WERI-Rb-1 (cell line): ENCODE measurements around the gene PTP4A2.
"Not testable (repeated sequence)": the region's sequence is repeated elsewhere in the genome, so short reads cannot be mapped to it uniquely, and the experiment has no call there.

Source experiments
- DNase-seq: peaks from one replicate; pipeline ENCODE4 v3.0.0-alpha.2; 2020
- H3K27ac ChIP-seq: fragments of 250-450 bp; sonication (Bioruptor Pico); 2 replicates; pipeline ENCODE4 v1.5.1; 2020; ENCODE audit warnings: mild to moderate bottlenecking, moderate library complexity
- H3K27me3 ChIP-seq: fragments of 250-450 bp; sonication (Bioruptor Pico); 2 replicates; pipeline ENCODE4 v1.5.1; 2021; ENCODE audit warnings: mild to moderate bottlenecking, low read depth, moderate library complexity; ENCODE audit not compliant: insufficient read depth, severe bottlenecking
- H3K36me3 ChIP-seq: fragments of 250-450 bp; sonication (Bioruptor Pico); 2 replicates; pipeline ENCODE4 v1.5.1; 2020; ENCODE audit warnings: mild to moderate bottlenecking, moderate library complexity
- H3K4me3 ChIP-seq: 2 replicates; pipeline ENCODE4 v1.5.1; 2011; ENCODE audit warnings: low read depth, mild to moderate bottlenecking, control low read depth, low read length
- H3K9me3 ChIP-seq: fragments of 250-450 bp; sonication (Bioruptor Pico); 2 replicates; pipeline ENCODE4 v1.5.1; 2021; ENCODE audit warnings: mild to moderate bottlenecking, moderate library complexity; ENCODE audit not compliant: severe bottlenecking
- TF ChIP-seq, protein P1 (sequence below): IDR thresholded peaks from 2 replicates; pipeline ENCODE4 v1.5.1; 2011; ENCODE audit warnings: low read depth, mild to moderate bottlenecking, control low read depth, inconsistent platforms, low read length

Gene PTP4A2

DNA sequence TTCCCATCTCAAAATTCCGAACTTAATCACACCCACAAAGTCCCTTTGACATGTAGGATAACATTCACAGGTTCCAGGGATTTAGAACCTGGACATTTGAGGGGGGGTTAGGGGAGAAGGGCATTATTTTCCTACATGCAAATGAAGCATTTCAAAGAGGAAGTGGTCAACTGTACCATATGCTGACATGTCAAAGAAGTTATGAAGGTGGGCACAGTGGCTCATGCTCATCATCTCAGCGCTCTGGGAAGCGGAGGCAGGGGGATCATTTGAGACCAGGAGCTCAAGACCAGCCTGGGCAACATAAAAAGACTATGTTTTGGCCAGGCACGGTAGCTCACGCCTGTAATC is 35.7 kb downstream of the PTP4A2 start:
- Histone ChIP-seq H3K9me3 (no peaks in the 10 kb centered on the region), H3K4me3 (no peak overlapping the region), H3K27ac (no peak overlapping the region), H3K27me3 (no peaks in the 10 kb centered on the region), H3K36me3 (peaks cover 9% of the 10 kb centered on the region)
- TF ChIP-seq, protein P1, sequence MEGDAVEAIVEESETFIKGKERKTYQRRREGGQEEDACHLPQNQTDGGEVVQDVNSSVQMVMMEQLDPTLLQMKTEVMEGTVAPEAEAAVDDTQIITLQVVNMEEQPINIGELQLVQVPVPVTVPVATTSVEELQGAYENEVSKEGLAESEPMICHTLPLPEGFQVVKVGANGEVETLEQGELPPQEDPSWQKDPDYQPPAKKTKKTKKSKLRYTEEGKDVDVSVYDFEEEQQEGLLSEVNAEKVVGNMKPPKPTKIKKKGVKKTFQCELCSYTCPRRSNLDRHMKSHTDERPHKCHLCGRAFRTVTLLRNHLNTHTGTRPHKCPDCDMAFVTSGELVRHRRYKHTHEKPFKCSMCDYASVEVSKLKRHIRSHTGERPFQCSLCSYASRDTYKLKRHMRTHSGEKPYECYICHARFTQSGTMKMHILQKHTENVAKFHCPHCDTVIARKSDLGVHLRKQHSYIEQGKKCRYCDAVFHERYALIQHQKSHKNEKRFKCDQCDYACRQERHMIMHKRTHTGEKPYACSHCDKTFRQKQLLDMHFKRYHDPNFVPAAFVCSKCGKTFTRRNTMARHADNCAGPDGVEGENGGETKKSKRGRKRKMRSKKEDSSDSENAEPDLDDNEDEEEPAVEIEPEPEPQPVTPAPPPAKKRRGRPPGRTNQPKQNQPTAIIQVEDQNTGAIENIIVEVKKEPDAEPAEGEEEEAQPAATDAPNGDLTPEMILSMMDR, result no peak
- no peak for DNase-seq

DNA sequence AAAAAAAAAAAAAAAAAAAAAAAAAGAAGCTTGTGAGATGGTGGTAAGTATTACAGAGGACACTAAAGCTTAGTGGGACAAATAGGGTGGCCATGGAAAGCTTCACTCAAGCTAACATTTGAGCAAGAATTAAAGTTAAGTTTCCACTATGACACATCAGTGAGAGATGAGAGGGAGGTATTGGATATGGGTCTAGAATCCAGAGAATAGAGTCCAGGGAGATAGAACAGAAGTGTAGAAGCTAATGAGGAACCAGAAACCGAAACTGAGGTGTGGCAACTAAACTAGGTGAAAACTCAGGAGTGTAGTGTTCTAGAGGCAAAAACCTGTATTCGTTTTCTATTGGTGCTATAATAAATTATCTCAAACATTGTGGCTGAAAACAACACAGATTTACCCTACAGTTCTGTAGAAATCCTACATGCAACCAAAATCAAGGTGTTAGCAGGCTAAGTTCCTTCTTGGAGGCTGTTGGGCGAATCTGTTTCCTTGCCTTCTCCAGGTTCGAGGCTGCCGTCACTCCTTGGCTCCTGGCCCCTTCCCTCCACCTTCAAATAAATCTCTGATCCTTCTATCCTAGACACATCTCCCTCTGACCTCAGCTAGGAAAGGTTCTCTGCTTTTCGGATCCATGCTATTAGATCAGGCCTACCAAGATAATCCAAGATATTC is 36.2 kb downstream of the PTP4A2 start:
- peaks cover 9% of the 10 kb centered on the region for H3K36me3 ChIP-seq
- TF ChIP-seq, protein P1, result no peak
- H3K9me3 ChIP-seq, result no peaks in the 10 kb centered on the region
- no peaks in the 10 kb centered on the region for H3K27me3 ChIP-seq
- no peak overlapping the region for H3K27ac ChIP-seq
- no peak for DNase-seq
- H3K4me3 ChIP-seq, result no peak overlapping the region

DNA sequence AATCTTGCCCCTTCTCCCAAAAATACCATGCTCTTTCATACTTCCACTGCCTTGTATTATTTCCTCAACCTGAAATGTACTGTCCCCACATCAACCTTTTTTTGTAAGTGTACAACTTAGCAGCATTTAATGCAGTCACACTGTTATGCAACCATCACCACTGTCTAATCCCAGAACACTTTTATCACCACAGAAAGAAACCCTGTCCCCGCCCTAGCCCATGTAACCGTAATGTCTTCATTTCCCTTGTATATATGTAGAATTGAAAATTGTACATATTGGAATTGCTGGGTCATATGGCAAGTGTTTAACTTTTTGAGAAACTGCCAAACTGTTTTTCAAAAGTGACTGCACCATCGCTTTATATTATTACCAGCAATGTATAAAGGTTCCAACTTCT is 37.4 kb downstream of the PTP4A2 start:
- Histone ChIP-seq H3K36me3 (peaks cover under 1% of the 10 kb centered on the region; the same call in 1 of the 2 replicates), H3K27me3 (no peaks in the 10 kb centered on the region), H3K9me3 (no peaks in the 10 kb centered on the region), H3K27ac (no peak overlapping the region), H3K4me3 (no peak overlapping the region)
- TF ChIP-seq, protein P1, result no peak
- DNase-seq, result no peak

DNA sequence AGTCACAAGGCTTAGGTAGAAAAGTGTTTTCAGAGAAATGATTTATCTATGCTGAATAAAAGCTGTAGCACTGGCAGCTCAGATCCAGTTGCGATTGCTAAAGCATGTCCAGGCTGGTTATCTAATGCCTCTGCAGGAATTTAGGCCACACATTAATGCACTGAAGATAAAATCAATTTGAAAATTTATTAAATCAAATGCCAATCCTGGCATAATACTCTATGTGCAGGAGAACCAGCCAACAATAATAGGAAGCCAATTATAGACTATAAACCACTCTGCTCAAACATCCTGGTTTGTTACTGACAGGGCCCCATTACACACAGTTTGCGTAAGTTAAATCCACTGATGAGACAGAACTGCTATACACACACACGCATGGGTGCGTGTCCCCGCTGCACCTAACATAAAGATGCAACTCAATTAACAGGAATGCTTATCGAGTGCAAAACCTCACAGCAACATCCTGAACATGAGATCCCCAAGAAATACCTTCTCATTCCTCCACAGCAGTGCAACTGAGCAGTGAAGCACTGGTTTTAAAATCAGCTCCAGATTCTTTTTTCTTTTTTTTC is 40.6 kb downstream of the PTP4A2 start:
- Histone ChIP-seq H3K4me3 (no peak overlapping the region), H3K36me3 (no peaks in the 10 kb centered on the region), H3K27ac (no peak overlapping the region), H3K9me3 (no peaks in the 10 kb centered on the region), H3K27me3 (no peaks in the 10 kb centered on the region)
- TF ChIP-seq, protein P1, result no peak
- no peak for DNase-seq

DNA sequence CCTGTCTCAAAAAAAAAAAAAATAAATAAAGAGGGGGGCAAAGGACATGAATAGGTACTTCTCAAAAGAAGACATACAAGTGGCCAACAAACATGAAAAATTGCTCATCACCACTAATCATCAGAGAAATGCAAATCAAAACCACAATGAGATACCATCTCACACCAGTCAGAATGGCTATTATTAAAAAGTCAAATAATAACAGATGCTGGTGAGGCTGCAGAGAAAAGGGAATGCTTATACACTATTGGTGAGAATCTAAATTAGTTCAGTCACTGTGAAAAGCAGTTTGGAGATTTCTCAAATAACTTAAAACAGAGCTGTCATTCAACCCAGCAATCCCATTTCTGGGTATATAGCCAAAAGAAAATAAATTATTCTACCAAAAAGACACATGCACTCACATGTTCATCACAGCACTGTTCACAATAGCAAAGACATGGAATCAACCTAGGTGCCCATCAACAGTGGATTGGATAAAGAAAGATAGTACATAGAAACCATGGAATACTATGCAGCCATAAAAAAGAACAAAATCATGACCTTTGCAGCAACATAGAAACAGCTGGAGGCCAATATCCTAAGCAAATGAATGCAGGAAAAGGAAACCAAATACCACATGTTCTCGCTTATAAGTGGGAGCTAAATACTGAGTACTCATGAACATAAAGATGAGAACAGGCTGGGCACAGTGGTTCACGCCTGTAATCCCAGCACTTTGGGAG is 42.5 kb downstream of the PTP4A2 start:
- H3K27ac ChIP-seq, H3K27me3 ChIP-seq: not testable (repeated sequence)

DNA sequence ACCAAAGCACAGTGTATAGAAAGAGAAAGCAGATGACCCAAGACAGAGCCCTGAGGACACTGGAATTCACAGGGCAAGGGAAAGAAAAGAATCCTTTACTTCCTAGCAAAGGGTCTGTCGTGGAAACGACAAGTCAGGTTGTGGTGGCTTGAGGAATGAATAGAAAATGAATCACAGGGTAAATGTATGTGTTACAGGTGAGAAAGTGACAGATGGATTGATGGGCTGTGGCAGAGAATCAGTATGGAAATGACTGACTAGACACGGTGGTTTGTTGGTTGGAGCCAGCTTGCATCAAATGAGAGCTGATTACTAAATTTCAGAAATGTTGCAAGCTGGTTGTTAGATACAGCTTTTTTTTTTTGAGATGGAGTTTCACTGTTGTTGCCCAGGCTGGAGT is 46.9 kb downstream of the PTP4A2 start:
- no peak for DNase-seq
- no peaks in the 10 kb centered on the region for H3K9me3 ChIP-seq
- no peak overlapping the region for H3K4me3 ChIP-seq
- H3K36me3 ChIP-seq, result no peaks in the 10 kb centered on the region
- TF ChIP-seq, protein P1, result no peak
- H3K27me3 ChIP-seq, result no peaks in the 10 kb centered on the region
- no peak overlapping the region for H3K27ac ChIP-seq

More for the DNA sequence above, 42.5 kb downstream of the PTP4A2 start:
- H3K36me3 ChIP-seq, DNase-seq, H3K9me3 ChIP-seq, H3K4me3 ChIP-seq: not testable (repeated sequence)
